Measurements from ENCODE around the gene NR1H3. TPM values are rescaled to one million over a fixed set of nuclear protein-coding genes. Genes with fewer than 3 reads are reported as not detected.
A peak's percentile ranks its signal among the peaks of the same experiment; 100 is the strongest.

NR1H3 gene
- polyA plus RNA-seq, 1 experiment: 21.9 TPM

DNA sequence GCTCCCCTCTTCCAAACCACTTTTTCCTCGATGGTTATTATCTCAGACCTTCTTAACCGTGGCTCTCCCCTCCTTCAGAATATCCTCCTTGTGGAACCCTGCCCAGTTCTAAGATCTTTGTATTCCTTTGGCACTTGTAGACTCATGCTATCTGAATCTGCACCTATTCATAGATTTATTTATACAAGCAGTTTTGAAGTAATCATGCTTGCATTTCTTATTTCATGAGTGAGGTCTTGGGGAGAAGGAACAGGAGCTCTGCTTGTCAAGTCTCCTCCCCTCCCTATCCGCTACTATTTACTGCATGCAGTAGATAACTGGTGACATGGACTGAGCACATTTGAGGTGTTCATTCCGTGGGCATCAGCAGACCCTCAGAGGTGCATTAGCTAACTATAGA, 6.7 kb downstream of the NR1H3 start:
- POLR2A ChIA-PET: interaction anchor here (0.5 to 1.2 kb wide), 2 partner anchors 12 to 26 kb away, joined by 3 to 5 read pairs; no protein-coding TSS in a partner anchor
- H3K27me3 ChIP-seq (ENCODE audit: control insufficient read depth, insufficient read depth, low read length): no peaks in the 10 kb centered on the region
- DNase-seq (ENCODE audit: low read depth, low spot score): peak; percentile 34
- H3K9me3 ChIP-seq (ENCODE audit: control insufficient read depth, insufficient read depth, low read length): no peaks in the 10 kb centered on the region; the same call in 1 of the 2 replicates
- H3K4me3 ChIP-seq (ENCODE audit: low read depth, low read length): no peak overlapping the region
- CTCF ChIA-PET: interaction anchor here (0.9 to 2.4 kb wide), 4 partner anchors 31 to 90 kb away, joined by 3 to 9 read pairs (median 6); no protein-coding TSS in a partner anchor
- TF ChIP-seq, protein P1, sequence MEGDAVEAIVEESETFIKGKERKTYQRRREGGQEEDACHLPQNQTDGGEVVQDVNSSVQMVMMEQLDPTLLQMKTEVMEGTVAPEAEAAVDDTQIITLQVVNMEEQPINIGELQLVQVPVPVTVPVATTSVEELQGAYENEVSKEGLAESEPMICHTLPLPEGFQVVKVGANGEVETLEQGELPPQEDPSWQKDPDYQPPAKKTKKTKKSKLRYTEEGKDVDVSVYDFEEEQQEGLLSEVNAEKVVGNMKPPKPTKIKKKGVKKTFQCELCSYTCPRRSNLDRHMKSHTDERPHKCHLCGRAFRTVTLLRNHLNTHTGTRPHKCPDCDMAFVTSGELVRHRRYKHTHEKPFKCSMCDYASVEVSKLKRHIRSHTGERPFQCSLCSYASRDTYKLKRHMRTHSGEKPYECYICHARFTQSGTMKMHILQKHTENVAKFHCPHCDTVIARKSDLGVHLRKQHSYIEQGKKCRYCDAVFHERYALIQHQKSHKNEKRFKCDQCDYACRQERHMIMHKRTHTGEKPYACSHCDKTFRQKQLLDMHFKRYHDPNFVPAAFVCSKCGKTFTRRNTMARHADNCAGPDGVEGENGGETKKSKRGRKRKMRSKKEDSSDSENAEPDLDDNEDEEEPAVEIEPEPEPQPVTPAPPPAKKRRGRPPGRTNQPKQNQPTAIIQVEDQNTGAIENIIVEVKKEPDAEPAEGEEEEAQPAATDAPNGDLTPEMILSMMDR (IDR thresholded peaks at IDR 0.05; ENCODE audit: low read depth, low read length): no peak
- peak overlapping the region; percentile 25 for H3K27ac ChIP-seq (ENCODE audit: low read depth, low read length)

DNA sequence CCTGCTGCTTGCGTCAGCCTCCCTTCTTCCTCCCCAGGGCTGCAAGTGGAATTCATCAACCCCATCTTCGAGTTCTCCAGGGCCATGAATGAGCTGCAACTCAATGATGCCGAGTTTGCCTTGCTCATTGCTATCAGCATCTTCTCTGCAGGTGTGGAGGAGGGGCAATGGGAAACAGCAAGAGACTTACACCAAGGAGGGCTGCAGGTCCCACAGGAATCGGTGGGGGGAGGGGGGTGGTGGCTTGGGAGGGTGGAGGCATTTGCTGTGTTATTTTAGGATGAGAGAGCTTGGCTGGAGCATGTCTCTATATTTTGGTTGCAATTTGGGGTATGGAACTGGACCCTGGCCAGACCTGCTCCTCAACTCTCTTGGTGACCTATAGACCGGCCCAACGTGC, 10.1 kb downstream of the NR1H3 start:
- ChIA-PET POLR2A (no interaction called here), CTCF (interaction anchor here (1.1 to 2.1 kb wide), 2 partner anchors 9 to 88 kb away, joined by 4 to 18 read pairs; partner anchors contain the start of gene NR1H3)
- Histone ChIP-seq H3K9me3 (ENCODE audit: control insufficient read depth, insufficient read depth, low read length) (no peaks in the 10 kb centered on the region), H3K27me3 (ENCODE audit: control insufficient read depth, insufficient read depth, low read length) (no peaks in the 10 kb centered on the region), H3K27ac (ENCODE audit: low read depth, low read length) (no peak overlapping the region), H3K4me3 (ENCODE audit: low read depth, low read length) (no peak overlapping the region)
- TF ChIP-seq, protein P1 (IDR thresholded peaks at IDR 0.05; ENCODE audit: low read depth, low read length): no peak
- DNase-seq (ENCODE audit: low read depth, low spot score): no peak

DNA sequence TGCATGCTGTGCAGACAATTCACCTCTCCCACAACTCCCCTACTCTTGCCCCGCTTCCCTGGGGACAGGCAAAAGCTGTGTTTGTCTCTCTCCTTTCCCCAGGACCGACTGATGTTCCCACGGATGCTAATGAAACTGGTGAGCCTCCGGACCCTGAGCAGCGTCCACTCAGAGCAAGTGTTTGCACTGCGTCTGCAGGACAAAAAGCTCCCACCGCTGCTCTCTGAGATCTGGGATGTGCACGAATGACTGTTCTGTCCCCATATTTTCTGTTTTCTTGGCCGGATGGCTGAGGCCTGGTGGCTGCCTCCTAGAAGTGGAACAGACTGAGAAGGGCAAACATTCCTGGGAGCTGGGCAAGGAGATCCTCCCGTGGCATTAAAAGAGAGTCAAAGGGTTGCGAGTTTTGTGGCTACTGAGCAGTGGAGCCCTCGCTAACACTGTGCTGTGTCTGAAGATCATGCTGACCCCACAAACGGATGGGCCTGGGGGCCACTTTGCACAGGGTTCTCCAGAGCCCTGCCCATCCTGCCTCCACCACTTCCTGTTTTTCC, 10.7 kb downstream of the NR1H3 start:
- TF ChIP-seq, protein P1 (IDR thresholded peaks at IDR 0.05; ENCODE audit: low read depth, low read length): no peak
- DNase-seq (ENCODE audit: low read depth, low spot score): no peak
- Histone ChIP-seq H3K27ac (ENCODE audit: low read depth, low read length) (peak overlapping the region; percentile 88), H3K9me3 (ENCODE audit: control insufficient read depth, insufficient read depth, low read length) (no peaks in the 10 kb centered on the region), H3K4me3 (ENCODE audit: low read depth, low read length) (no peak overlapping the region), H3K27me3 (ENCODE audit: control insufficient read depth, insufficient read depth, low read length) (no peaks in the 10 kb centered on the region)
- ChIA-PET CTCF (interaction anchor here (0.6 to 2.1 kb wide), 4 partner anchors 10 to 89 kb away, joined by 3 to 18 read pairs (median 4); partner anchors contain the start of gene NR1H3), POLR2A (no interaction called here)

DNA sequence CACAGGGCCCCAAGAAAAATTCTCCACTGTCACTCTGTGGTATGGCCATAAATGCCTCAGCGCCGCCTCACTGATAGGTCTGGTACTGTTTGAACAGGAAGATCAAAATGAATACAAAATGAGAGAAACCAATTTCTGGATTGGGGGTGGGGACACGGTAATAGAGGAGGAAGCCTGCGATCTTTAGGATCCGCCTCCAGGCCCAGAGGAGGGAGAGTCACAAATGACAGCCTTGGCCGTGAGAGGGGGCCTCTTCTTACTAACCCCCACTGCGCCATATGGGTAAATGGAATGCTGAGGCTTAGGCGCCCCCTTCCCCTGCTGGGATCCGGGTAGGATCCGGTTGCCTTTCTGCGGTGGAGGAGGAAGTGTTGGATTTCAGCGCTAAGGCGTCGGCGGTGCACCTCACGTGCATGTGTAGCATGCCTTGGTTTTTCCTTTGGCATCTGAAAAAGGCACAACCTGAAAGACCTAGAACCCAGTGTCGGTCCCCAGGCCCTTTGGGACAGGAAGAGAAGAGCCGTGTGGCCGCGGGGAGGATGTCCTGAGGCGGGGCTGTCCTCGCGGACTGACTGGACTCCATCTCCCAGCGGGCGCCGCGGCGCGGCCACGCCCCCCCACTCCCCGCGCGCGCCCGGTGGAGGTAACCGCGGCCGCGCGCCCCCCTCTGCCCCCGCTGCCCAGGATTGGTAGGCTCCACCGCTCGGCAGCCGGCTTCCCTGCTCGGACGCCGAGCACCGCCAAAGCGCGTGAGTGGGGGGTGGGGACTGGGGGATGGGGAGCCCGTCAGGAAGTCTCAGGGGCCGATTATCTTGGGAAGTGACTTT, 11.4 kb downstream of the NR1H3 start:
- peak; percentile 60 for DNase-seq (ENCODE audit: low read depth, low spot score)
- peak overlapping the region; percentile 77 for H3K4me3 ChIP-seq (ENCODE audit: low read depth, low read length)
- H3K27me3 ChIP-seq (ENCODE audit: control insufficient read depth, insufficient read depth, low read length): no peaks in the 10 kb centered on the region
- no peaks in the 10 kb centered on the region for H3K9me3 ChIP-seq (ENCODE audit: control insufficient read depth, insufficient read depth, low read length)
- ChIA-PET POLR2A (no interaction called here), CTCF (interaction anchor here (0.6 to 2.1 kb wide), 3 partner anchors 10 to 85 kb away, joined by 3 to 18 read pairs (median 3); partner anchors contain the start of gene NR1H3)
- TF ChIP-seq, protein P1 (IDR thresholded peaks at IDR 0.05; ENCODE audit: low read depth, low read length): no peak; the same call in 1 of the 2 replicates
- H3K27ac ChIP-seq (ENCODE audit: low read depth, low read length): peak overlapping the region; percentile 88
